ENCODE results near the gene ABLIM2. TPM values are rescaled to one million over a fixed set of nuclear protein-coding genes. Genes with fewer than 3 reads are reported as not detected.

The ABLIM2 gene
- total RNA-seq, 4 donors from 2014 or later: 177 to 281 (median 244) TPM

- intact Hi-C loops (cut with DNase I; ENCODE audit: low total_unique reads) (no loop called here), in situ Hi-C loops (cut with MboI; ENCODE audit: low sequenced_read_pairs in 4 of 4) (no loop called here)
- ATAC-seq: no peak
- no peak for DNase-seq
- Histone ChIP-seq H3K4me1 (peaks cover 9 to 31% of the 10 kb centered on the region in 2 donors), H3K9me3 (no peaks in the 10 kb centered on the region), H3K27ac (no peak overlapping the region), H3K36me3 (no peaks in the 10 kb centered on the region), H3K27me3 (no peaks in the 10 kb centered on the region), H3K4me3 (no peak overlapping the region)
- TF ChIP-seq POLR2A (IDR thresholded peaks at IDR 0.05) (no peak), CTCF (IDR thresholded peaks at IDR 0.05 in 4 of 5, conservative IDR thresholded peaks at IDR 0.05 in 1 of 5) (no peak)
Observed at GRCh38 chr4:8132947-8133705, 25.5 kb downstream of the ABLIM2 start.

- Histone ChIP-seq H3K4me1 (peaks cover 12 to 36% of the 10 kb centered on the region in 2 donors), H3K36me3 (no peaks in the 10 kb centered on the region), H3K4me3 (no peak overlapping the region), H3K27ac (no peak overlapping the region), H3K27me3 (no peaks in the 10 kb centered on the region), H3K9me3 (no peaks in the 10 kb centered on the region)
- TF ChIP-seq CTCF (IDR thresholded peaks at IDR 0.05 in 4 of 5, conservative IDR thresholded peaks at IDR 0.05 in 1 of 5): no peak
- DNase-seq: no peak
- ATAC-seq: no peak
- in situ Hi-C loops (cut with MboI; ENCODE audit: low sequenced_read_pairs in 4 of 4) (no loop called here), intact Hi-C loops (cut with DNase I; ENCODE audit: low total_unique reads) (no loop called here)
Observed at GRCh38 chr4:8132400-8132799, 26.2 kb downstream of the ABLIM2 start.

- no peak for DNase-seq
Observed at GRCh38 chr4:8131826-8132225, 26.8 kb downstream of the ABLIM2 start.

GRCh38 chr4:8131210-8131609, 27.4 kb downstream of the ABLIM2 start:
- no peaks in the 10 kb centered on the region for H3K9me3 ChIP-seq
- no peaks in the 10 kb centered on the region for H3K27me3 ChIP-seq
- no peak overlapping the region for H3K27ac ChIP-seq
- peaks cover 12 to 36% of the 10 kb centered on the region in 2 donors for H3K4me1 ChIP-seq
- TF ChIP-seq POLR2A (IDR thresholded peaks at IDR 0.05) (no peak), CTCF (IDR thresholded peaks at IDR 0.05 in 4 of 5, conservative IDR thresholded peaks at IDR 0.05 in 1 of 5) (no peak)
- no peak for ATAC-seq
- in situ Hi-C loops (cut with MboI; ENCODE audit: low sequenced_read_pairs in 4 of 4) (no loop called here), intact Hi-C loops (cut with DNase I; ENCODE audit: low total_unique reads) (no loop called here)
- H3K4me3 ChIP-seq: no peak overlapping the region
- no peaks in the 10 kb centered on the region for H3K36me3 ChIP-seq
- DNase-seq: no peak

More at GRCh38 chr4:8131826-8132225, 26.8 kb downstream of the ABLIM2 start:
- no peaks in the 10 kb centered on the region for H3K27me3 ChIP-seq
- TF ChIP-seq POLR2A (IDR thresholded peaks at IDR 0.05) (no peak), CTCF (IDR thresholded peaks at IDR 0.05 in 4 of 5, conservative IDR thresholded peaks at IDR 0.05 in 1 of 5) (no peak)
- H3K27ac ChIP-seq: no peak overlapping the region
- H3K9me3 ChIP-seq: no peaks in the 10 kb centered on the region
- ATAC-seq: no peak
- H3K4me1 ChIP-seq: peaks cover 12 to 36% of the 10 kb centered on the region in 2 donors
- intact Hi-C loops (cut with DNase I; ENCODE audit: low total_unique reads) (no loop called here), in situ Hi-C loops (cut with MboI; ENCODE audit: low sequenced_read_pairs in 4 of 4) (no loop called here)
- H3K4me3 ChIP-seq: no peak overlapping the region
- no peaks in the 10 kb centered on the region for H3K36me3 ChIP-seq

Data from gastrocnemius medialis (tissue), 4 donors.